ENCODE results near the gene BRME1.

GRCh38 chr19:13890136-13890535 lies 15.8 kb downstream of the BRME1 start:
- TF ChIP-seq CTCF (IDR thresholded peaks at IDR 0.05) (no peak), POLR2A (IDR thresholded peaks at IDR 0.05) (no peak)

All from Peyer's patch (tissue), 4 donors.